NCI-H146 treated with DMSO at 0.1 percent for 48 hours (cell line): Measurements from ENCODE around the gene ZBED1.
"Not testable (repeated sequence)": the region's sequence is repeated elsewhere in the genome, so short reads cannot be mapped to it uniquely, and the experiment has no call there.

Experiments used
- DNase-seq: peaks from one replicate; lab custom pipeline; 2025; ENCODE audit not compliant: unreplicated experiment; lab: John Stamatoyannopoulos, UW

ZBED1 gene

GRCh38 chrX:2520539-2520938 lies 19.8 kb upstream of the ZBED1 start:
- DNase-seq = no peak

- DNase-seq = not testable (repeated sequence)
These were observed 18.9 kb upstream of the ZBED1 start for GRCh38 chrX:2519638-2520037.

GRCh38 chrX:2517055-2517454 lies 16.3 kb upstream of the ZBED1 start:
- DNase-seq = no peak

GRCh38 chrX:2516623-2517022 lies 15.8 kb upstream of the ZBED1 start:
- no peak for DNase-seq

- DNase-seq = no peak
These were observed 13.4 kb upstream of the ZBED1 start for GRCh38 chrX:2514131-2514530.

- no peak for DNase-seq
These were observed 12.4 kb upstream of the ZBED1 start for GRCh38 chrX:2513121-2513664.

DNA sequence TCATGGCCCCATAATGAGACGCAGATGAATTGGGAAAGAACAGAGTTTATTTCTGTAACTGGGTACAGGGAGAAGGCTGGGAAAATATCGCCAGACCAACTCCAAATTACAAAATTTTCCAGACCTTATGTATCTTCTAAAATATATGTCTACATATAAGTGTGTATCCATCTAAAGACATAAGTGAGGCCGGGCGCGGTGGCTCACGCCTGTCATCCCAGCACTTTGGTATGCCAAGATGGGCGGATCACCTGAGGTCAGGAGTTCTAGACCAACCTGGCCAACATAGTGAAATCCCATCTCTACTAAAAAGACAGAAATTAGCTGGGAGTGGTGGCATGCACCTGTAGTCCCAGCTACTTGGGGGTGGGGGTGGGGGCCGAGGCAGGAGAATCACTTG lies 11.7 kb upstream of the ZBED1 start:
- no peak for DNase-seq

DNA sequence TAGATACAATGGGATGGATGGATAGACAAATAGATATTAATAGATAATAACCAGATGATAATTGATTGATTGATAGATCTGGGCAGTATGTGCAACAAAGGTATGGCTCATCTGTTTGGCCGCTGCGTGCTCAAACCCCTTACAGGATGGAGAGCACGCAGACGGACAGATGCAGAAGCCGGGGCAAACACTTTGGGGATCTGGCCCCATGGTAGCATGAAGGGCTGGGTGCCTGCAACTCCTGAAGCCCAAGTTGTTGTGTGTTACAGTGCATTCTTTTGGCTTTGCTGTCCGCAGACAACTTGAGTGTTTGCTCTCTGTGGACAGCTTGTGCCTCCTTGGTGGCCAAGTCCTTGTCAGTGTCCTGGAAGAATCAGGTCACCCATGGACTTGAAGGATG lies 10.6 kb upstream of the ZBED1 start:
- no peak for DNase-seq

DNA sequence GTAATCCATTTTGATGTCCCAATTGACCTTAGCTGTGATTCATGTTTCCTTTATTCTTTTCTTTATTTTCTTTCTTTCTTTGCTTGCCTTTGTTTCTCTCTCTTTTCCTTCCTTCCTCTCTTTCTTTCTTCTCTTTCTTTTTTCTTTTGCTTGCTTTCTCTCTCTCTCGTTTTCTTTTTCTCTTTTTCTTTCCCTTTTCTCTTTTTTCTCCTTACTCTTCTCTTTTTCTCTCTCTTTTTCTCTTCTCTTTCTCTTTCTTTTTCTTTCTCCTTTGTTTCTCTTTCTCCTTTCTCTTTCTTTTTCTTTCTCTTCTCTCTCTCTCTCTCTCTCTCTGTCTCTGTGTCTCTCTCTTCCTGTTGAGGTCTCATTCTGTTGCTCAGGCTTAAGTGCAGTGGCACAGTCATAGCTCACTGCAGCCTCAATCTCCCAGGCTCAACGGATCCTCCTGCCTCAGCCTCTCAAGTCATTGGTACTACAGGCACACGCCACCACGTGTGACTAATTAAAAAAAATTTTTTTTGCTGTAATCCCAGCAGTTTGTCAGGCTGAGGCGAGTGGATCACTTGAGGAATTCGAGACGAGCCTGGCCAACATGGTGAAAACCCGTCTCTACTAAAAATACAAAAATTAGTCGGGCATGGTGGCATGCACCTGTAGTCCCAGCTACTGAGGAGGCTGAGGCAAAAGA lies 8.0 kb upstream of the ZBED1 start:
- no peak for DNase-seq

- DNase-seq = no peak
These were observed 7.3 kb upstream of the ZBED1 start for GRCh38 chrX:2507904-2508627.

GRCh38 chrX:2507196-2507595 lies 6.4 kb upstream of the ZBED1 start:
- no peak for DNase-seq

DNA sequence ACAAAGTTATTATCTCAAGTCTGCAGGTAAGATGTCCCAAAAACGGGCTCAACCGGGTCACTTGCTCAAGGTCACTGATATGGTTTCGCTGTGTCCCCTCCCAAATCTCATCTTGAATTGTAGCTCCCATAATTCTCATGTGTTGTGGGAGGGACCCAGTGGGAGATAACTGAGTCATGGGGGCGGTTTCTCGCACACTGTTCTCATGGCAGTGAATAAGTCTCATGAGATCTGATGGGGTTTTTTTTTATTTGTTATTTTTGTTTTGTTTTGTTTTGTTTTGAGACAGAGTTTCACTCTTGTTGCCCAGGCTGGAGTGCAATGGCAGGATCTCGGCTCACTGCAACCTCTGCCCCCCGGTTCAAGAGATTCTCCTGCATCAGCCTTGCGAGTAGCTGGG lies 4.6 kb upstream of the ZBED1 start:
- not testable (repeated sequence) for DNase-seq

DNA sequence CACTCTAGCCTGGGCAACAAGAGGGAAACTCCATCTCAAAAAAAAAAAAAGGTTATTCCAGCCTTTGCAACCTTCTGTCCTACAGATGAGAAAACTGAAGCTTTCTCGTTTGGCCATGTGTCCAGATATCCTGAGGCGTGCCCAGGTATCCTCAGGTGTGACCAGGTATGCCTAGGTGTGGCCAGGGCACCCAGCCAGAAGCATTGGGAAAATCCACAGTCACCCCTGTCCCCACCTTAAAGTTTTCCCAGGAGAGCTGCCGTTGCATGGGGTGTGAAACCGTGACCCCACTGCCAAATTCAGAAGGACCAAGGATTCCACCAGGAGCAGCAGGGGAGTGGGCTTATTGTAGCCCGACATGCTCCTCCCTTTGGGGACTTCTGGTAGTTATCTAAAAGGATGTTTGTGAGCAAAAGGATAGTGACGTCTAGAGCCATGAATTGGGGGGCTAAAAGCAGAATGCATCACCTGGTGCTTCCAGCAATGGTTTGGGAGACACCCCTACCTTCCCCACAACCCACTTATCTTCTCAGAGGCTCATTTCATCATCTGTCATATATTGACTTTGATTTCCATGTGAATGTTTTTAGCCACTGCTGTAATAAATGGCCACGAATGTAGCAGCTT lies 4.0 kb upstream of the ZBED1 start:
- DNase-seq = no peak

- DNase-seq = no peak
These were observed 3.1 kb upstream of the ZBED1 start for GRCh38 chrX:2503591-2504500.

GRCh38 chrX:2502668-2503519 lies 2.1 kb upstream of the ZBED1 start:
- DNase-seq = no peak

DNA sequence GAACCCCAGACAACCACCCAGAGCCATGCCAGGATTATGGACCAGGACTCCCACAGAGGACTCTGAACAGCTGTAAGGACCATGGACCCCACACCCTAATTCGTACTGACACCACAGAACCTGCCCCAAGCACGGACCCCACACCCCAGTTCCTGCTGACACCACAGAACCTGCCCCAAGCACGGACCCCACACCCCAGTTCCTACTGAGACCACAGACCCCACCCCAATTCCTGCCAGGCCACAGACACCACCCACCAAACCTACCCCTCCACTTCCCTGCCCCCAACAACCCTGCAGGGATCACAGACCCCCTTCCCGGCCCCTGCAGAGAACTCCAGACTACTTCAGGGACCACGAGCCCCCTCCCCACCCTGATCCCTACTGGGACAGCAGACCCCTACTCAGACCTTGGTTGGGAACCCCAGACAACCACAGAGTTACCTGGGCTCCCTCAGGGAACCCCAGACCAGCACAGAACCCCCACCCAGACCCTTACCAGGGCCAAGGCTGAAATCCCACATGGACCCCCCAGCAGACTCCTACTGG lies 1.4 kb upstream of the ZBED1 start:
- no peak for DNase-seq

DNA sequence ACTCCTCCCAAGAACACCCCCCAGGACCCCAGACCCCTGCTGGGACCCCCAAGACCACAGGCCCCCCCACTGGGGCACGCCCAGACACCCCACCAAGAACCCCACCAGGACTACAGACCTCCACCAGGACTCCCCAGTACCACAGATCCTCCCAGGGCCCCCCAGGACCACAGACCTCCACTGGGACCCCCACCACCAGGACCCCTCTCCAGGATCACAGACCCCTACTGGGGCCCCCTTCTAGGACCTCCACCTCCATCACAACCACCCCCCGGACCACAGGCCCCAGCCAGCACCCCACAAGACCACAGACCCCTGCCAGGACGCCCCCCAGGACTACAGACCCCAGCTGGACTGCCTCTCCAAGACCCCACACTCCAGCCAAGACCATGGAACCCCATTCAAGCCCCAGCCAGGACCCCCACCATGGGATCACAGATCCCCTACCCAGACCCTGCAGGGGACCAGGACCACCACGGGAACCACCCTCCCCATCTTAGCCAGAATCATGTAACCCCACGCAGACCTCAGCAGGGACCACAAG lies 855 bp upstream of the ZBED1 start:
- DNase-seq = no peak

GRCh38 chrX:2500091-2500802 lies 529 bp downstream of the ZBED1 start:
- no peak for DNase-seq

- DNase-seq = no peak
These were observed 1.3 kb downstream of the ZBED1 start for GRCh38 chrX:2499507-2499906.
